OCI-LY3 (cell line): ENCODE measurements around the gene GRID1.

Experiments
- H2AFZ ChIP-seq: fragments of 200-600, 300-600 bp; shearing (Covaris generic); 2 replicates; pipeline ENCODE4 v1.6.0; 2014; ENCODE audit warnings: antibody characterized with exemption, low read depth, low read length
- H3K27ac ChIP-seq: fragments of 200-600, 300-600 bp; sonication (generic); 2 replicates; pipeline ENCODE4 v1.5.1; 2014; ENCODE audit warnings: mild to moderate bottlenecking, low read length, moderate library complexity, mixed read lengths
- H3K27me3 ChIP-seq: fragments of 200-600, 300-600 bp; sonication (generic); 2 replicates; pipeline ENCODE4 v1.6.1; 2014; ENCODE audit warnings: low read depth, low read length, mixed read lengths
- H3K36me3 ChIP-seq: fragments of 200-600, 300-600 bp; sonication (generic); replicated peaks from 2 replicates; pipeline ENCODE3; 2014; ENCODE audit warnings: low read depth, low read length, mixed read lengths
- H3K4me1 ChIP-seq: fragments of 300-600, 200-600 bp; sonication (generic); 2 replicates; pipeline ENCODE4 v1.6.1; 2014; ENCODE audit warnings: low read length, mixed read lengths
- H3K4me2 ChIP-seq: fragments of 200-600, 300-600 bp; sonication (generic); 2 replicates; pipeline ENCODE4 v1.6.1; 2014; ENCODE audit warnings: low read length, mixed read lengths
- H3K4me3 ChIP-seq: fragments of 300-600, 200-600 bp; sonication (generic); 2 replicates; pipeline ENCODE4 v1.5.1; 2014; ENCODE audit warnings: antibody characterized with exemption, mild to moderate bottlenecking, low read length, moderate library complexity
- H3K79me2 ChIP-seq: fragments of 300-600, 200-600 bp; shearing (Covaris generic); 2 replicates; pipeline ENCODE4 v1.6.1; 2014; ENCODE audit warnings: mild to moderate bottlenecking, low read length, mixed read lengths
- H3K9ac ChIP-seq: fragments of 300-600, 200-600 bp; shearing (Covaris generic); 2 replicates; pipeline ENCODE4 v1.6.0; 2014; ENCODE audit warnings: mild to moderate bottlenecking, low read length, moderate library complexity
- H3K9me3 ChIP-seq: fragments of 200-600, 300-600 bp; shearing (Covaris generic); 2 replicates; pipeline ENCODE4 v1.6.1; 2014; ENCODE audit warnings: low read length, mixed read lengths; ENCODE audit not compliant: insufficient read depth
- H4K20me1 ChIP-seq: fragments of 200-600, 300-600 bp; sonication (generic); 2 replicates; pipeline ENCODE4 v1.6.1; 2016; ENCODE audit warnings: low read length, mixed read lengths; ENCODE audit not compliant: insufficient read depth
- EZH2phosphoT487 ChIP-seq: fragments of 200-600 bp; shearing (Covaris generic); IDR thresholded peaks from 2 replicates; pipeline ENCODE4 v1.6.1; 2018; ENCODE audit warnings: antibody characterized with exemption, mixed run types, low read depth
- TF ChIP-seq, protein P1 (sequence below): fragments of 200-600, 300-600 bp; sonication (generic); IDR thresholded peaks from 2 replicates; pipeline ENCODE4 v1.5.1; 2014; ENCODE audit warnings: antibody characterized with exemption, low read length, low read depth

GRID1 gene

DNA sequence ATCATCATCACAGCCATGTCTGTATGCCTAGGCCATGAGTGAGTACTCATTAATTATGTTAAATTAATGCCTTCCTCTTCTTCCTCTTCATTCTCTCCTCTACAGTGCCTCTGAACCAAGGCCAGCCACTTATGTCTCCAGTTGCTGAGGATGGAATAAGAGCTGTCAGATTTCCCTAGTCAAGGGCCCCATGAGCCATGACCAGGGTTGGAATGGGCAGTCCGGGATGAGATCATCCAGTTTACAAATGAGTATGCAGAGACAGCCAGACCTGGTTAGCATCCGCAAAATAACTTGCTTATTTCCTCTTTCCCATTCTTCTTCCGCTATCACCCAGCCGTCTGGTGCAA lies 342.7 kb downstream of the GRID1 start:
- H3K79me2 ChIP-seq, result no peaks in the 10 kb centered on the region
- no peak overlapping the region for H3K4me2 ChIP-seq
- H3K4me3 ChIP-seq, result no peak overlapping the region
- H3K27me3 ChIP-seq, result no peaks in the 10 kb centered on the region
- H4K20me1 ChIP-seq, result no peaks in the 10 kb centered on the region
- 0 out of 2 replicates have a peak, but pooled peaks cover 2% of the 10 kb centered on the region for H3K4me1 ChIP-seq
- no peak for TF ChIP-seq EZH2phosphoT487
- TF ChIP-seq, protein P1, sequence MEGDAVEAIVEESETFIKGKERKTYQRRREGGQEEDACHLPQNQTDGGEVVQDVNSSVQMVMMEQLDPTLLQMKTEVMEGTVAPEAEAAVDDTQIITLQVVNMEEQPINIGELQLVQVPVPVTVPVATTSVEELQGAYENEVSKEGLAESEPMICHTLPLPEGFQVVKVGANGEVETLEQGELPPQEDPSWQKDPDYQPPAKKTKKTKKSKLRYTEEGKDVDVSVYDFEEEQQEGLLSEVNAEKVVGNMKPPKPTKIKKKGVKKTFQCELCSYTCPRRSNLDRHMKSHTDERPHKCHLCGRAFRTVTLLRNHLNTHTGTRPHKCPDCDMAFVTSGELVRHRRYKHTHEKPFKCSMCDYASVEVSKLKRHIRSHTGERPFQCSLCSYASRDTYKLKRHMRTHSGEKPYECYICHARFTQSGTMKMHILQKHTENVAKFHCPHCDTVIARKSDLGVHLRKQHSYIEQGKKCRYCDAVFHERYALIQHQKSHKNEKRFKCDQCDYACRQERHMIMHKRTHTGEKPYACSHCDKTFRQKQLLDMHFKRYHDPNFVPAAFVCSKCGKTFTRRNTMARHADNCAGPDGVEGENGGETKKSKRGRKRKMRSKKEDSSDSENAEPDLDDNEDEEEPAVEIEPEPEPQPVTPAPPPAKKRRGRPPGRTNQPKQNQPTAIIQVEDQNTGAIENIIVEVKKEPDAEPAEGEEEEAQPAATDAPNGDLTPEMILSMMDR, result no peak
- no peak overlapping the region for H3K9ac ChIP-seq
- H3K36me3 ChIP-seq, result no peaks in the 10 kb centered on the region
- H3K9me3 ChIP-seq, result no peaks in the 10 kb centered on the region
- H2AFZ ChIP-seq, result no peak overlapping the region
- H3K27ac ChIP-seq, result no peak overlapping the region

DNA sequence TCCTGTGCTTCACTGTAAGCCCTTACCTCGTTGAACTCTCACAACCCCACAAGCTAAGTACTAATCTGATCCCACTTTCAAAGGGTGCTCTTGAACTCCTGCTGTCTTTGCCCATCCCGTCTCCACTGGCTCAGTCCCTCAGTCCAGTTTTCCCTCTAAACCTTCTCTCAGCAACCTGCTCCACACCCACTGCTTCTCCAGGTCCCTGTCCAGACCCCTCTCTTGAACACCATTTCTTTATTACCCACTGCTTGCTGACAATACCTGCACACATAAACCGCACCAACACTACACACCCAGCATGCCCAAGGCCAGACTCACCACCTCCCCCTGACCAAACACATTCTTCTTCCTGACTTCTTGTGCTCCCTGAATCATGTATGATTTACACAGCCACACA lies 343.3 kb downstream of the GRID1 start:
- H3K36me3 ChIP-seq, result no peaks in the 10 kb centered on the region
- H3K9ac ChIP-seq, result no peak overlapping the region
- no peaks in the 10 kb centered on the region for H3K9me3 ChIP-seq
- H3K27ac ChIP-seq, result no peak overlapping the region
- TF ChIP-seq, protein P1, result no peak
- TF ChIP-seq EZH2phosphoT487, result no peak
- H3K4me3 ChIP-seq, result no peak overlapping the region
- no peaks in the 10 kb centered on the region for H3K27me3 ChIP-seq
- no peak overlapping the region for H2AFZ ChIP-seq
- no peak overlapping the region for H3K4me2 ChIP-seq
- H4K20me1 ChIP-seq, result no peaks in the 10 kb centered on the region
- 0 out of 2 replicates have a peak, but pooled peaks cover 2% of the 10 kb centered on the region for H3K4me1 ChIP-seq
- H3K79me2 ChIP-seq, result no peaks in the 10 kb centered on the region

DNA sequence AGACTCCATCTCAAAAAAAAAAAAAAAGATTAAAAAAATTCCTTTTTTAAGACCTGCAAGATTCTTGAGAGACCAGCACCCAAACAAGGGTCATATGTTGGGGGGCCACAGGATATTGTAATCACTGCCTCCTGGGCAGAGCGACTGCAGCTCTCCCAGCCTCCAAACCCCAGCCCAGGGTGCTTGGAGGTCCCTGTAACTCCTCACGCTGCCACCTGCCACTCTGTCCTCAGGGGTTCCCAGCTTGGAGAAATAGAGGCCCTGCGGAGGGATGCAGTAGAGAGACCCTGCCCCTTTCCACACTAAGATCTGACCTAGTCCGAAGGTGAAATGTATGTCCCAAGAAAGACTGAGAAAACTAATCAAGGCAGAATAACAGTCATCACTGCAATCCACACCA lies 343.7 kb downstream of the GRID1 start:
- H3K27me3 ChIP-seq, result no peaks in the 10 kb centered on the region
- no peaks in the 10 kb centered on the region for H3K9me3 ChIP-seq
- no peak overlapping the region for H3K4me2 ChIP-seq
- H3K4me1 ChIP-seq, result 0 out of 2 replicates have a peak, but pooled peaks cover 2% of the 10 kb centered on the region
- no peaks in the 10 kb centered on the region for H3K79me2 ChIP-seq
- H3K9ac ChIP-seq, result no peak overlapping the region
- no peaks in the 10 kb centered on the region for H4K20me1 ChIP-seq
- TF ChIP-seq, protein P1, result no peak
- no peak for TF ChIP-seq EZH2phosphoT487
- no peak overlapping the region for H2AFZ ChIP-seq
- H3K36me3 ChIP-seq, result no peaks in the 10 kb centered on the region
- H3K27ac ChIP-seq, result no peak overlapping the region
- H3K4me3 ChIP-seq, result no peak overlapping the region

DNA sequence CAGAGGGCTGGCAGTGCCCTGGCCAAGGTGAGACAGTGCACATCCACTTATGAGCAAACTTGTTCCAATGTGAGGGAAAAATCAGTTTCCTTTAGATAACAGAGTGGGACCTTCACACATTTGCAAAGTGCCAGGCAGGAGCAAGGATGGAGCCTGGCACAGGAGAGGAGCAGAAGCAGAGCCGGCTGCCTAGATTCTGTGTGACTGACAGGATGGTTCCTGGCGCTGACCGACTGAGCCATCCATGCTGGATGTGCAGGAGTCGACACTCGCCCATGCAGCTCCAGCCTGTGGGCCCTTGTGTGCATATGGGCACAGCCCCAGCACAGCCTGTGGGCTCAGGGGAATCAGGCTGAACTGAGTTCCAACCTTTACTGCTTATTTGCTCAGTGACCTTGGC lies 346.5 kb downstream of the GRID1 start:
- no peak overlapping the region for H2AFZ ChIP-seq
- TF ChIP-seq EZH2phosphoT487, result no peak
- TF ChIP-seq, protein P1, result no peak
- no peak overlapping the region for H3K27ac ChIP-seq
- 0 out of 2 replicates have a peak, but pooled peaks cover 2% of the 10 kb centered on the region for H3K4me1 ChIP-seq
- no peak overlapping the region for H3K4me2 ChIP-seq
- no peaks in the 10 kb centered on the region for H3K79me2 ChIP-seq
- H3K27me3 ChIP-seq, result no peaks in the 10 kb centered on the region
- H3K4me3 ChIP-seq, result no peak overlapping the region
- no peaks in the 10 kb centered on the region for H4K20me1 ChIP-seq
- no peaks in the 10 kb centered on the region for H3K36me3 ChIP-seq
- H3K9ac ChIP-seq, result no peak overlapping the region
- no peaks in the 10 kb centered on the region for H3K9me3 ChIP-seq
